ENCODE data around the gene PINLYP. TPM values are rescaled to one million over a fixed set of nuclear protein-coding genes. Genes with fewer than 3 reads are reported as not detected.
"Not testable (repeated sequence)": the region's sequence is repeated elsewhere in the genome, so short reads cannot be mapped to it uniquely, and the experiment has no call there.

PINLYP gene
- total RNA-seq, 1 experiment from 2014 or later: not detected

- peaks cover 55% of the 10 kb centered on the region for H3K36me3 ChIP-seq
- H3K27me3 ChIP-seq: no peaks in the 10 kb centered on the region
- H3K9me3 ChIP-seq: no peaks in the 10 kb centered on the region
- DNase-seq: no peak
- H3K4me3 ChIP-seq: no peak overlapping the region
These were observed 31.5 kb upstream of the PINLYP start for GRCh38 chr19:43544077-43544476.

GRCh38 chr19:43545276-43545675 lies 30.3 kb upstream of the PINLYP start:
- no peak overlapping the region for H3K4me3 ChIP-seq
- no peaks in the 10 kb centered on the region for H3K27me3 ChIP-seq
- no peak for DNase-seq
- no peaks in the 10 kb centered on the region for H3K9me3 ChIP-seq
- peaks cover 55% of the 10 kb centered on the region for H3K36me3 ChIP-seq

GRCh38 chr19:43545981-43546380 lies 29.6 kb upstream of the PINLYP start:
- Histone ChIP-seq H3K4me3 (no peak overlapping the region), H3K36me3 (peaks cover 51% of the 10 kb centered on the region), H3K27me3 (no peaks in the 10 kb centered on the region), H3K9me3 (no peaks in the 10 kb centered on the region)
- no peak for DNase-seq

GRCh38 chr19:43546581-43546980 lies 29.0 kb upstream of the PINLYP start:
- Histone ChIP-seq H3K4me3 (no peak overlapping the region), H3K36me3 (peaks cover 49% of the 10 kb centered on the region), H3K9me3 (no peaks in the 10 kb centered on the region), H3K27me3 (no peaks in the 10 kb centered on the region)
- no peak for DNase-seq

- DNase-seq, H3K27me3 ChIP-seq, H3K9me3 ChIP-seq, H3K4me3 ChIP-seq: not testable (repeated sequence)
- H3K36me3 ChIP-seq: peaks cover 47% of the 10 kb centered on the region
These were observed 27.7 kb upstream of the PINLYP start for GRCh38 chr19:43547926-43548325.

- Histone ChIP-seq H3K9me3 (no peaks in the 10 kb centered on the region), H3K4me3 (no peak overlapping the region), H3K36me3 (peaks cover 47% of the 10 kb centered on the region), H3K27me3 (no peaks in the 10 kb centered on the region)
- no peak for DNase-seq
These were observed 26.9 kb upstream of the PINLYP start for GRCh38 chr19:43548706-43549105.

GRCh38 chr19:43551399-43552197 lies 24.0 kb upstream of the PINLYP start:
- no peak for DNase-seq
- H3K4me3 ChIP-seq: no peak overlapping the region
- no peaks in the 10 kb centered on the region for H3K9me3 ChIP-seq
- no peaks in the 10 kb centered on the region for H3K27me3 ChIP-seq
- peaks cover 58% of the 10 kb centered on the region for H3K36me3 ChIP-seq

GRCh38 chr19:43552198-43552450 lies 23.5 kb upstream of the PINLYP start:
- Histone ChIP-seq H3K27me3 (no peaks in the 10 kb centered on the region), H3K9me3 (no peaks in the 10 kb centered on the region), H3K36me3 (peaks cover 62% of the 10 kb centered on the region), H3K4me3 (no peak overlapping the region)
- no peak for DNase-seq

GRCh38 chr19:43552616-43553015 lies 23.0 kb upstream of the PINLYP start:
- DNase-seq: no peak
- no peaks in the 10 kb centered on the region for H3K9me3 ChIP-seq

GRCh38 chr19:43553656-43554055 lies 21.9 kb upstream of the PINLYP start:
- Histone ChIP-seq H3K27me3 (no peaks in the 10 kb centered on the region), H3K4me3 (no peak overlapping the region), H3K36me3 (peaks cover 71% of the 10 kb centered on the region), H3K9me3 (no peaks in the 10 kb centered on the region)
- no peak for DNase-seq

More at GRCh38 chr19:43552616-43553015, 23.0 kb upstream of the PINLYP start:
- peaks cover 64% of the 10 kb centered on the region for H3K36me3 ChIP-seq
- no peak overlapping the region for H3K4me3 ChIP-seq
- no peaks in the 10 kb centered on the region for H3K27me3 ChIP-seq

- Histone ChIP-seq H3K27me3 (no peaks in the 10 kb centered on the region), H3K4me3 (no peak overlapping the region), H3K36me3 (peaks cover 66% of the 10 kb centered on the region), H3K9me3 (no peaks in the 10 kb centered on the region)
- DNase-seq: no peak
These were observed 21.2 kb upstream of the PINLYP start for GRCh38 chr19:43554317-43554895.

GRCh38 chr19:43555185-43555770 lies 20.3 kb upstream of the PINLYP start:
- Histone ChIP-seq H3K4me3 (no peak overlapping the region), H3K36me3 (peaks cover 61% of the 10 kb centered on the region), H3K9me3 (no peaks in the 10 kb centered on the region), H3K27me3 (no peaks in the 10 kb centered on the region)
- peak; percentile 68 for DNase-seq

GRCh38 chr19:43560687-43561086 lies 14.9 kb upstream of the PINLYP start:
- peak; percentile 45 for DNase-seq
- Histone ChIP-seq H3K27me3 (no peaks in the 10 kb centered on the region), H3K36me3 (peaks cover 55% of the 10 kb centered on the region), H3K4me3 (no peak overlapping the region), H3K9me3 (no peaks in the 10 kb centered on the region)

GRCh38 chr19:43561139-43561970 lies 14.2 kb upstream of the PINLYP start:
- H3K27me3 ChIP-seq: no peaks in the 10 kb centered on the region
- no peak for DNase-seq
- H3K9me3 ChIP-seq: no peaks in the 10 kb centered on the region
- H3K36me3 ChIP-seq: peaks cover 51% of the 10 kb centered on the region
- H3K4me3 ChIP-seq: no peak overlapping the region

- DNase-seq: no peak
- Histone ChIP-seq H3K9me3 (no peaks in the 10 kb centered on the region), H3K4me3 (no peak overlapping the region), H3K36me3 (peaks cover 46% of the 10 kb centered on the region), H3K27me3 (no peaks in the 10 kb centered on the region)
These were observed 13.3 kb upstream of the PINLYP start for GRCh38 chr19:43562226-43562697.

GRCh38 chr19:43562698-43563241 lies 12.8 kb upstream of the PINLYP start:
- Histone ChIP-seq H3K9me3 (no peaks in the 10 kb centered on the region), H3K36me3 (peaks cover 47% of the 10 kb centered on the region), H3K27me3 (no peaks in the 10 kb centered on the region), H3K4me3 (no peak overlapping the region)
- DNase-seq: peak; percentile 96
